Naive thymus-derived CD4-positive, alpha-beta T cell (primary cell): ENCODE measurements around the gene DEAF1. TPM values are rescaled to one million over a fixed set of nuclear protein-coding genes. Genes with fewer than 3 reads are reported as not detected.

Experiments used
- ATAC-seq: fragments of 150-1000 bp; cut with Tn5 transposase; 2 replicates; pipeline ENCODE4 v1.10.0; 2021; ENCODE audit warnings: mild to moderate bottlenecking, moderate library complexity
- CTCF ChIA-PET: fragments of 350-600 bp; sonication (Branson Sonifier 250); formaldehyde crosslinking; loops from one replicate; lab custom pipeline; 2021; ENCODE audit warnings: antibody characterized with exemption; lab: Charles Lee
- POLR2A ChIA-PET: fragments of 350-600 bp; sonication (Branson Sonifier 250); formaldehyde crosslinking; loops from one replicate; lab custom pipeline; 2021; ENCODE audit warnings: antibody characterized with exemption, inconsistent platforms; lab: Charles Lee
- DNase-seq, 9 donors: peaks; one replicate each; pipeline versions ENCODE4 v3.0.0 to v3.0.0-alpha.2; 2020 to 2022; ENCODE audit warnings: mixed read lengths in 1 of 9
- H3K27ac ChIP-seq: one replicate; pipeline ENCODE4 v1.7.0; 2013; ENCODE audit warnings: mild to moderate bottlenecking, low read depth, low read length, moderate library complexity
- H3K27me3 ChIP-seq, 2 donors: one replicate each; pipeline ENCODE4 v1.7.0; 2013; ENCODE audit warnings: low read length in 2 of 2, mild to moderate bottlenecking in 2 of 2, moderate library complexity in 2 of 2; ENCODE audit not compliant: control insufficient read depth in 2 of 2, insufficient read depth in 2 of 2
- H3K36me3 ChIP-seq, 3 experiments: 1 replicate in 2 of 3; 2 replicates in 1 of 3; pipeline ENCODE4 v1.7.0; 2013; ENCODE audit warnings: low read length in 3 of 3, mild to moderate bottlenecking in 3 of 3, moderate library complexity in 1 of 3; ENCODE audit not compliant: insufficient read depth in 3 of 3, control insufficient read depth in 2 of 3
- H3K4me1 ChIP-seq, 2 donors: one replicate each; pipeline ENCODE4 v1.7.0; 2013; ENCODE audit warnings: low read length in 2 of 2, mild to moderate bottlenecking in 2 of 2, moderate library complexity in 1 of 2; ENCODE audit not compliant: control insufficient read depth in 2 of 2, insufficient read depth in 2 of 2
- H3K4me3 ChIP-seq: 2 replicates; pipeline ENCODE4 v1.7.0; 2013; ENCODE audit warnings: mild to moderate bottlenecking, low read length
- H3K9me3 ChIP-seq, 3 experiments: 1 replicate in 2 of 3; 2 replicates in 1 of 3; pipeline ENCODE4 v1.7.0; 2013; ENCODE audit warnings: low read length in 3 of 3; ENCODE audit not compliant: control insufficient read depth in 2 of 3
- H3K27ac Mint-ChIP-seq, 9 donors: one replicate each; pipeline ENCODE4 v1.8.0; 2020 to 2022; ENCODE audit warnings: mixed read lengths in 9 of 9, mild to moderate bottlenecking in 8 of 9, moderate library complexity in 5 of 9, inconsistent platforms in 2 of 9
- H3K27me3 Mint-ChIP-seq, 5 donors: one replicate each; pipeline ENCODE4 v1.8.0; 2021 to 2022; ENCODE audit warnings: mixed read lengths in 5 of 5, mild to moderate bottlenecking in 1 of 5
- H3K36me3 Mint-ChIP-seq, 5 donors: one replicate each; pipeline ENCODE4 v1.8.0; 2020 to 2022; ENCODE audit warnings: mixed read lengths in 5 of 5, mild to moderate bottlenecking in 3 of 5, inconsistent platforms in 1 of 5
- H3K4me1 Mint-ChIP-seq, 7 donors: one replicate each; pipeline ENCODE4 v1.8.0; 2020 to 2022; ENCODE audit warnings: mixed read lengths in 7 of 7, mild to moderate bottlenecking in 3 of 7, inconsistent platforms in 1 of 7
- H3K4me3 Mint-ChIP-seq, 10 donors: one replicate each; pipeline ENCODE4 v1.8.0; 2020 to 2022; ENCODE audit warnings: mild to moderate bottlenecking in 10 of 10, mixed read lengths in 10 of 10, moderate library complexity in 6 of 10, inconsistent platforms in 2 of 10
- H3K9me3 Mint-ChIP-seq, 11 donors: one replicate each; pipeline ENCODE4 v1.8.0; 2020 to 2022; ENCODE audit warnings: mixed read lengths in 11 of 11, mild to moderate bottlenecking in 4 of 11, inconsistent platforms in 1 of 11, moderate library complexity in 1 of 11
- intact Hi-C, 2 donors: fragments of 100-400 bp; cut with micrococcal nuclease; formaldehyde crosslinking; loops; one replicate each; pipeline ENCODE4 v1.15.1; 2023
- polyA plus RNA-seq, 2 donors: library from polyadenylated mRNA; unstranded; fragments of 300-500 nt; fragmentation: Illumina TruSeq; gene quantifications; one replicate each; pipeline ENCODE4 v1.2.3, GENCODE V29; 2021
- total RNA-seq, 6 experiments: library from RNA in 5 of 6; stranded (reverse) in 5 of 6; gene quantifications; 1 replicate in 5 of 6; 2 replicates in 1 of 6; pipeline ENCODE4 v1.2.3 and lab custom pipeline; 2021 to 2026

Gene DEAF1
- total and polyA plus RNA-seq, 7 experiments from 2014 or later = 33.0 to 117 (median 54.2) TPM

GRCh38 chr11:603154-603553 is 91.9 kb downstream of the DEAF1 start:
- Mint-ChIP-seq H3K36me3 (peaks cover 4 to 28% (median 8%) of the 10 kb centered on the region in 5 donors), H3K27ac (no peak overlapping the region), H3K4me1 (no peaks in the 10 kb centered on the region), H3K4me3 (no peak overlapping the region), H3K9me3 (no peaks in the 10 kb centered on the region), H3K27me3 (no peaks in the 10 kb centered on the region)
- CTCF ChIA-PET = no interaction called here
- ATAC-seq (no peak), DNase-seq (no peak)
- Histone ChIP-seq H3K27me3 (no peaks in the 10 kb centered on the region), H3K9me3 (no peaks in the 10 kb centered on the region), H3K27ac (no peak overlapping the region), H3K36me3 (peaks cover 4 to 92% (median 28%) of the 10 kb centered on the region in 3 experiments), H3K4me1 (no peaks in the 10 kb centered on the region), H3K4me3 (no peak overlapping the region)
- intact Hi-C loops = no loop called here
- POLR2A ChIA-PET = no interaction called here

- Mint-ChIP-seq H3K9me3 (peaks cover 0 to 2% (median 0%) of the 10 kb centered on the region in 11 donors), H3K4me3 (no peak overlapping the region), H3K27me3 (no peaks in the 10 kb centered on the region), H3K4me1 (peaks cover 0 to 6% (median 0%) of the 10 kb centered on the region in 7 donors), H3K27ac (peak overlapping the region in 2 of 9 donors; percentile 54 to 70), H3K36me3 (peaks cover 4 to 32% (median 6%) of the 10 kb centered on the region in 5 donors)
- no peak for DNase-seq
- no peak overlapping the region for H3K27ac ChIP-seq
- H3K27me3 ChIP-seq = no peaks in the 10 kb centered on the region
- no peak overlapping the region for H3K4me3 ChIP-seq
- H3K9me3 ChIP-seq = no peaks in the 10 kb centered on the region
- no peak for ATAC-seq
- H3K36me3 ChIP-seq = peaks cover 4 to 91% (median 34%) of the 10 kb centered on the region in 3 experiments
- no peaks in the 10 kb centered on the region for H3K4me1 ChIP-seq
- POLR2A ChIA-PET = no interaction called here
- CTCF ChIA-PET = no interaction called here
- intact Hi-C loops = no loop called here
Observed at GRCh38 chr11:601573-602245, 93.3 kb downstream of the DEAF1 start.

- Histone ChIP-seq H3K36me3 (peaks cover 10 to 90% (median 20%) of the 10 kb centered on the region in 3 experiments), H3K4me1 (peaks cover 0 to 4% of the 10 kb centered on the region in 2 donors), H3K4me3 (no peak overlapping the region), H3K27me3 (no peaks in the 10 kb centered on the region), H3K27ac (no peak overlapping the region), H3K9me3 (no peaks in the 10 kb centered on the region)
- peaks cover 0 to 33% (median 9%) of the 10 kb centered on the region in 5 donors for H3K36me3 Mint-ChIP-seq
- DNase-seq = no peak
- intact Hi-C loops = no loop called here
- POLR2A ChIA-PET = no interaction called here
- H3K27ac Mint-ChIP-seq = peak overlapping the region in 1 of 9 donors; percentile 60
- peaks cover 0 to 3% (median 0%) of the 10 kb centered on the region in 11 donors for H3K9me3 Mint-ChIP-seq
- no peak for ATAC-seq
- CTCF ChIA-PET = no interaction called here
- H3K4me3 Mint-ChIP-seq = no peak overlapping the region
- no peaks in the 10 kb centered on the region for H3K27me3 Mint-ChIP-seq
- H3K4me1 Mint-ChIP-seq = peaks cover 0 to 11% (median 3%) of the 10 kb centered on the region in 7 donors
Observed at GRCh38 chr11:598005-598680, 96.9 kb downstream of the DEAF1 start.

GRCh38 chr11:597166-597725 is 97.8 kb downstream of the DEAF1 start:
- H3K9me3 ChIP-seq = no peaks in the 10 kb centered on the region
- peaks cover 3 to 39% (median 12%) of the 10 kb centered on the region in 5 donors for H3K36me3 Mint-ChIP-seq
- H3K9me3 Mint-ChIP-seq = peaks cover 0 to 3% (median 0%) of the 10 kb centered on the region in 11 donors
- ChIA-PET POLR2A (no interaction called here), CTCF (no interaction called here)
- H3K27me3 ChIP-seq = no peaks in the 10 kb centered on the region
- no peak overlapping the region for H3K27ac ChIP-seq
- ATAC-seq (peak; percentile 45), DNase-seq (no peak)
- H3K4me1 ChIP-seq = peaks cover 0 to 4% of the 10 kb centered on the region in 2 donors
- peak overlapping the region in 1 of 9 donors; percentile 36 for H3K27ac Mint-ChIP-seq
- peaks cover 14 to 90% (median 16%) of the 10 kb centered on the region in 3 experiments for H3K36me3 ChIP-seq
- H3K4me1 Mint-ChIP-seq = peaks cover 0 to 11% (median 3%) of the 10 kb centered on the region in 7 donors
- intact Hi-C loops = no loop called here
- H3K27me3 Mint-ChIP-seq = no peaks in the 10 kb centered on the region
- H3K4me3 ChIP-seq = no peak overlapping the region
- no peak overlapping the region for H3K4me3 Mint-ChIP-seq

GRCh38 chr11:596374-596773 is 98.6 kb downstream of the DEAF1 start:
- POLR2A ChIA-PET = no interaction called here
- Histone ChIP-seq H3K4me1 (peaks cover 0 to 4% of the 10 kb centered on the region in 2 donors), H3K27me3 (no peaks in the 10 kb centered on the region), H3K27ac (no peak overlapping the region), H3K4me3 (no peak overlapping the region), H3K36me3 (peaks cover 15 to 87% (median 16%) of the 10 kb centered on the region in 3 experiments), H3K9me3 (no peaks in the 10 kb centered on the region)
- Mint-ChIP-seq H3K4me1 (peaks cover 0 to 11% (median 5%) of the 10 kb centered on the region in 7 donors), H3K36me3 (peaks cover 4 to 34% (median 11%) of the 10 kb centered on the region in 5 donors), H3K9me3 (peaks cover 0 to 3% (median 0%) of the 10 kb centered on the region in 11 donors), H3K4me3 (peak overlapping the region in 2 of 10 donors; percentile 16 to 25), H3K27me3 (no peaks in the 10 kb centered on the region), H3K27ac (peak overlapping the region in 2 of 9 donors; percentile 9 to 55)
- CTCF ChIA-PET = interaction anchor here (0.7 kb wide), 1 partner anchor 382 kb away, joined by 4 read pairs; no protein-coding TSS in a partner anchor
- intact Hi-C loops = no loop called here
- DNase-seq (no peak), ATAC-seq (no peak)

- ATAC-seq = no peak
- Mint-ChIP-seq H3K4me3 (no peak overlapping the region), H3K27me3 (no peaks in the 10 kb centered on the region), H3K9me3 (peaks cover 0 to 3% (median 0%) of the 10 kb centered on the region in 11 donors), H3K36me3 (peaks cover 4 to 37% (median 10%) of the 10 kb centered on the region in 5 donors), H3K27ac (no peak overlapping the region), H3K4me1 (peaks cover 0 to 11% (median 5%) of the 10 kb centered on the region in 7 donors)
- DNase-seq = no peak
- H3K27me3 ChIP-seq = no peaks in the 10 kb centered on the region
- intact Hi-C loops = no loop called here
- ChIA-PET CTCF (no interaction called here), POLR2A (interaction anchor here (0.6 kb wide), 1 partner anchor 352 kb away, joined by 3 read pairs; no protein-coding TSS in a partner anchor)
- H3K4me1 ChIP-seq = peaks cover 0 to 4% of the 10 kb centered on the region in 2 donors
- H3K4me3 ChIP-seq = no peak overlapping the region
- peaks cover 15 to 90% (median 17%) of the 10 kb centered on the region in 3 experiments for H3K36me3 ChIP-seq
- H3K27ac ChIP-seq = no peak overlapping the region
- H3K9me3 ChIP-seq = no peaks in the 10 kb centered on the region
Observed at GRCh38 chr11:595400-595799, 99.6 kb downstream of the DEAF1 start.
